ENCODE measurements around the gene SERPINE3.

- no peak for TF ChIP-seq CTCF (IDR thresholded peaks at IDR 0.05)
- TF ChIP-seq POLR2A (IDR thresholded peaks at IDR 0.05): no peak
Measured at GRCh38 chr13:51333421-51333820, 6.1 kb upstream of the SERPINE3 start.
